SK-N-SH treated with all-trans-retinoic acid at 6 μM for 48 hours (cell line): ENCODE data around the gene DNAH11.
"Not testable (repeated sequence)": the region's sequence is repeated elsewhere in the genome, so short reads cannot be mapped to it uniquely, and the experiment has no call there.

Source experiments
- ATAC-seq: fragments of 200-7000 bp; cut with Tn5 transposase; 3 replicates; pipeline ENCODE4 v1.9.1; 2020; ENCODE audit warnings: mild to moderate bottlenecking, moderate library complexity
- BACH2 ChIP-seq: fragments of 250-450 bp; sonication (Bioruptor Pico); IDR thresholded peaks from 2 replicates; pipeline ENCODE4 v1.9.0; 2021; ENCODE audit warnings: mild to moderate bottlenecking, borderline replicate concordance
- CSDC2 ChIP-seq: fragments of 250-450 bp; sonication (Bioruptor Pico); IDR thresholded peaks from 2 replicates; pipeline ENCODE4 v1.5.0; 2020; ENCODE audit warnings: mild to moderate bottlenecking, moderate library complexity
- ESRRG ChIP-seq: fragments of 250-450 bp; sonication (Bioruptor Pico); IDR thresholded peaks from 2 replicates; pipeline ENCODE4 v1.6.1; 2021; ENCODE audit warnings: mild to moderate bottlenecking
- GLIS3 ChIP-seq: fragments of 250-450 bp; sonication (Bioruptor Pico); IDR thresholded peaks from 2 replicates; pipeline ENCODE4 v1.5.0; 2020; ENCODE audit warnings: mild to moderate bottlenecking, moderate library complexity
- ISL1 ChIP-seq: fragments of 250-450 bp; sonication (Bioruptor Pico); IDR thresholded peaks from 2 replicates; pipeline ENCODE4 v2.1.2; 2022; ENCODE audit warnings: mild to moderate bottlenecking, moderate library complexity
- OSR1 ChIP-seq: fragments of 250-450 bp; sonication (Bioruptor Pico); IDR thresholded peaks from 2 replicates; pipeline ENCODE4 v1.8.0; 2022; ENCODE audit warnings: moderate library complexity, mild to moderate bottlenecking, inconsistent platforms
- PPARA ChIP-seq: fragments of 250-450 bp; sonication (Bioruptor Pico); IDR thresholded peaks from 2 replicates; pipeline ENCODE4 v1.5.0; 2020; ENCODE audit warnings: mild to moderate bottlenecking, borderline replicate concordance
- RARB ChIP-seq: fragments of 250-450 bp; sonication (Bioruptor Pico); IDR thresholded peaks from 2 replicates; pipeline ENCODE4 v1.8.0; 2021; ENCODE audit warnings: mild to moderate bottlenecking, moderate library complexity
- SNAI2 ChIP-seq: fragments of 250-450 bp; sonication (Bioruptor Pico); IDR thresholded peaks from 2 replicates; pipeline ENCODE4 v1.5.0; 2020; ENCODE audit warnings: mild to moderate bottlenecking, moderate library complexity
- TCF4 ChIP-seq: fragments of 250-450 bp; sonication (Bioruptor Pico); IDR thresholded peaks from 2 replicates; pipeline ENCODE4 v1.8.0; 2021; ENCODE audit warnings: mild to moderate bottlenecking, moderate library complexity, borderline replicate concordance
- TOX ChIP-seq: fragments of 250-450 bp; sonication (Bioruptor Pico); IDR thresholded peaks from 2 replicates; pipeline ENCODE4 v1.8.0; 2021; ENCODE audit warnings: mild to moderate bottlenecking, moderate library complexity, borderline replicate concordance
- ZC3H10 ChIP-seq: fragments of 250-450 bp; sonication (Bioruptor Pico); IDR thresholded peaks from 2 replicates; pipeline ENCODE4 v1.5.1; 2021; ENCODE audit warnings: mild to moderate bottlenecking, moderate library complexity
- ZFP3 ChIP-seq: fragments of 250-450 bp; sonication (Bioruptor Pico); IDR thresholded peaks from 2 replicates; pipeline ENCODE4 v1.5.0; 2020; ENCODE audit warnings: mild to moderate bottlenecking, moderate library complexity
- ZFP30 ChIP-seq: fragments of 450-650 bp; formaldehyde crosslinking; IDR thresholded peaks from 2 replicates; pipeline ENCODE4 v1.5.0; 2022; ENCODE audit warnings: mild to moderate bottlenecking, moderate library complexity
- ZNF8 ChIP-seq: fragments of 450-650 bp; formaldehyde crosslinking; IDR thresholded peaks from 2 replicates; pipeline ENCODE4 v1.5.0; 2020; ENCODE audit warnings: mild to moderate bottlenecking, moderate library complexity
- TF ChIP-seq, protein P1 (sequence below): fragments of 250-450 bp; sonication (Bioruptor Pico); IDR thresholded peaks from 2 replicates; pipeline ENCODE4 v1.8.0; 2020; ENCODE audit warnings: mild to moderate bottlenecking, moderate library complexity, borderline replicate concordance
- TF ChIP-seq, protein P2 (sequence below): fragments of 250-450 bp; sonication (Bioruptor Pico); IDR thresholded peaks from 2 replicates; pipeline ENCODE4 v1.5.0; 2020; ENCODE audit warnings: mild to moderate bottlenecking, moderate library complexity
- TF ChIP-seq, protein P3 (sequence below): fragments of 250-450 bp; sonication (Bioruptor Pico); IDR thresholded peaks from 2 replicates; pipeline ENCODE4 v1.8.0; 2021; ENCODE audit warnings: low read depth, mild to moderate bottlenecking, moderate library complexity, borderline replicate concordance
- TF ChIP-seq, protein P4 (sequence below): fragments of 250-450 bp; sonication (Bioruptor Pico); IDR thresholded peaks from 2 replicates; pipeline ENCODE4 v1.5.1; 2020; ENCODE audit warnings: low read depth, mild to moderate bottlenecking, moderate library complexity

Gene DNAH11

DNA sequence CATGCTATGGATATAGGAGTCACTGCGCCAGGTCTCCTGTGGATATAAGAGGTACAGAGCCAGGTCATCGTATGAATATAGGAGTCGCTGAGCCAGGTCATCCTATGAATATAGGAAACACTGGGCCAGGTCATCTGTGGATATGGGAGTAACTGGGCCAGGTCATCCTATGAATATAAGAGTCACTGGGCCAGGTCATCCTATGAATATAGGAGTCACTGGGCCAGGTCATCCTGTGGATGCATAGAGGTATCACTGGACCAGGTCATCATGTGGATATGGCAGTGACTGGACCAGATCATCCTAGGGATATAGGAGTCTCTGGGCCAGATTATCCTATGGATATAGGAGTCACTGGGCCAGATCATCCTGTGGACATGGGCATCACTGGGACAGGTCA, 181.7 kb downstream of the DNAH11 start:
- ATAC-seq = no peak
- no peak for TF ChIP-seq PPARA (CRISPR knock-in tag)

DNA sequence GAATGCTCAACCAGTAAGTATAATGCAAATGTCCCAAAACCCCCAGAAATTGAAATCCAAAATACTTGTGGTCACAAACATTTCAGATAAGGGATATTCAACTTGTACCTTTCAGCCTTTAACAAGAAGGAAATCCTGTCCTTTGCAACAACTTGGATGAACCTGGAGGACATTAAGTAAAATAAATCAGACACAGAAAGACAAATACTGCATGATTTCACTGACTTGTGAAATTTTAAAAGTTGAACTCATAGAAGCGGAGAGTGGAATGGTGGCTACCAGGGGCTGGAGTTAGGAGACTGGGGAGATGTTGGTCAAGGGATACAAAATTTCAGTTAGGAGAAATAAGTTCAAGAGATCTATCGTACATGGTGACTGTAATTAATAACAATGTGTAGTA, 187.6 kb downstream of the DNAH11 start:
- TF ChIP-seq ZNF8 (CRISPR knock-in tag) (no peak), GLIS3 (CRISPR knock-in tag) (no peak)
- TF ChIP-seq, all 23 proteins: peak for 0
- ATAC-seq = no peak

DNA sequence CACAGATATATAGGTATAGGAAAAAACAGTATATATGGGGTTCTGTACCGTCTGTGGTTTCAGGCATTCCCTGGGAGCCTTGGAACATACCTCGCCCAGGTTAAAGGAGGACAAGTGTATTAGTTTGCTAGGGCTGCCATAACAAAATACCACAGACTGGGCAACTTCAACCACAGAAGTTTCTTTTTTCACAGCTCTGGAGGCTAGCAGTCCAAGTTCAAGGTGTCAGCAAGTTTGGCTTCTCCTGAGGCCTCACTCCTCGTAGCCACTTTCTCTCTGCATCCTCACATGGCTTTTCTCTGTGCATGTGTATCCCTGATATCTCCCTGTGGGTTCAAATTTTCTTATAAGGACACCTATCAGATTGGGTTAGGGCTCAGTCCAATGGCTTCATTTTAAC, 189.1 kb downstream of the DNAH11 start:
- TF ChIP-seq, protein P1, sequence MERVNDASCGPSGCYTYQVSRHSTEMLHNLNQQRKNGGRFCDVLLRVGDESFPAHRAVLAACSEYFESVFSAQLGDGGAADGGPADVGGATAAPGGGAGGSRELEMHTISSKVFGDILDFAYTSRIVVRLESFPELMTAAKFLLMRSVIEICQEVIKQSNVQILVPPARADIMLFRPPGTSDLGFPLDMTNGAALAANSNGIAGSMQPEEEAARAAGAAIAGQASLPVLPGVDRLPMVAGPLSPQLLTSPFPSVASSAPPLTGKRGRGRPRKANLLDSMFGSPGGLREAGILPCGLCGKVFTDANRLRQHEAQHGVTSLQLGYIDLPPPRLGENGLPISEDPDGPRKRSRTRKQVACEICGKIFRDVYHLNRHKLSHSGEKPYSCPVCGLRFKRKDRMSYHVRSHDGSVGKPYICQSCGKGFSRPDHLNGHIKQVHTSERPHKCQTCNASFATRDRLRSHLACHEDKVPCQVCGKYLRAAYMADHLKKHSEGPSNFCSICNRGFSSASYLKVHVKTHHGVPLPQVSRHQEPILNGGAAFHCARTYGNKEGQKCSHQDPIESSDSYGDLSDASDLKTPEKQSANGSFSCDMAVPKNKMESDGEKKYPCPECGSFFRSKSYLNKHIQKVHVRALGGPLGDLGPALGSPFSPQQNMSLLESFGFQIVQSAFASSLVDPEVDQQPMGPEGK (CRISPR knock-in tag) = no peak
- TF ChIP-seq CSDC2 (no peak), ISL1 (CRISPR knock-in tag) (no peak), TOX (no peak)
- TF ChIP-seq, protein P2, sequence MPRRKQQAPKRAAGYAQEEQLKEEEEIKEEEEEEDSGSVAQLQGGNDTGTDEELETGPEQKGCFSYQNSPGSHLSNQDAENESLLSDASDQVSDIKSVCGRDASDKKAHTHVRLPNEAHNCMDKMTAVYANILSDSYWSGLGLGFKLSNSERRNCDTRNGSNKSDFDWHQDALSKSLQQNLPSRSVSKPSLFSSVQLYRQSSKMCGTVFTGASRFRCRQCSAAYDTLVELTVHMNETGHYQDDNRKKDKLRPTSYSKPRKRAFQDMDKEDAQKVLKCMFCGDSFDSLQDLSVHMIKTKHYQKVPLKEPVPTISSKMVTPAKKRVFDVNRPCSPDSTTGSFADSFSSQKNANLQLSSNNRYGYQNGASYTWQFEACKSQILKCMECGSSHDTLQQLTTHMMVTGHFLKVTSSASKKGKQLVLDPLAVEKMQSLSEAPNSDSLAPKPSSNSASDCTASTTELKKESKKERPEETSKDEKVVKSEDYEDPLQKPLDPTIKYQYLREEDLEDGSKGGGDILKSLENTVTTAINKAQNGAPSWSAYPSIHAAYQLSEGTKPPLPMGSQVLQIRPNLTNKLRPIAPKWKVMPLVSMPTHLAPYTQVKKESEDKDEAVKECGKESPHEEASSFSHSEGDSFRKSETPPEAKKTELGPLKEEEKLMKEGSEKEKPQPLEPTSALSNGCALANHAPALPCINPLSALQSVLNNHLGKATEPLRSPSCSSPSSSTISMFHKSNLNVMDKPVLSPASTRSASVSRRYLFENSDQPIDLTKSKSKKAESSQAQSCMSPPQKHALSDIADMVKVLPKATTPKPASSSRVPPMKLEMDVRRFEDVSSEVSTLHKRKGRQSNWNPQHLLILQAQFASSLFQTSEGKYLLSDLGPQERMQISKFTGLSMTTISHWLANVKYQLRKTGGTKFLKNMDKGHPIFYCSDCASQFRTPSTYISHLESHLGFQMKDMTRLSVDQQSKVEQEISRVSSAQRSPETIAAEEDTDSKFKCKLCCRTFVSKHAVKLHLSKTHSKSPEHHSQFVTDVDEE = no peak
- no peak for ATAC-seq

DNA sequence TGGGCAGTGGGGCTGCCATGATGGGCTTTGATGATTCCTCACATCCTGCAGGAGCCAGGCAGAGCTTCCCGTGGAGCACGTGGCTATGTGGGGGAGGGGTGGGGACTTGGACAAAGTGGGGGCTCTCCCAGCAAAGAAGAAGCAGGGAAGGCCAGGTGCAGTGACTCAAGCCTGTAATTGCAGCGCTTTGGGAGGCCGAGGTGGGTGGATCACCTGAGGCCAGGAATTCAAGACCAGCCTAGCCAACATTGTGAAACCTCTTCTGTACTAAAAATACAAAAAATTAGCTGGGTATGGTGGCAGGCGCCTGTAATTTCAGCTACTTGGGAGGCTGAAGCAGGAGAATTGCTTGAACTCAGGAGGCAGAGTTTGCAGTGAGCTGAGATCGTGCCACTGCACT, 190.1 kb downstream of the DNAH11 start:
- not testable (repeated sequence) for ATAC-seq

DNA sequence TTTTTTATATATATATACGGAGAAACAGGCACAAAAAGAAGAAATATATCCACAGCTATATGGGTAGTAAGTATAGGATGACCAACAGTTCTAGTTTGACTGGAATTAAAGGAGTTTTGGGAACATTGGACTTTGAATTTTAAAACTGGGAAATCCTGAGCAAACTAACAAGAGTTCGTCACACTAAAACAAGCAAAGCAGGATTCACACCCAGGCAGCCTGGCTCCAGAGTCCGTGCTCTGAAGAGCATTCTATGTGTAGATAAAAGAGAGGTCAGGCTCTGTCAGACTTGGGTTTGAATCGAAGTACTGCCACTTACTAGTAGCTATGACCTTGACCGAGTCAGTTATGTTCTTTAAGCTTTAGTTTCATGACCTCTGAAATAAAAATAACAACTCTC, 191.0 kb downstream of the DNAH11 start:
- TF ChIP-seq OSR1 (no peak), TOX (no peak), ESRRG (no peak)
- no peak for ATAC-seq

DNA sequence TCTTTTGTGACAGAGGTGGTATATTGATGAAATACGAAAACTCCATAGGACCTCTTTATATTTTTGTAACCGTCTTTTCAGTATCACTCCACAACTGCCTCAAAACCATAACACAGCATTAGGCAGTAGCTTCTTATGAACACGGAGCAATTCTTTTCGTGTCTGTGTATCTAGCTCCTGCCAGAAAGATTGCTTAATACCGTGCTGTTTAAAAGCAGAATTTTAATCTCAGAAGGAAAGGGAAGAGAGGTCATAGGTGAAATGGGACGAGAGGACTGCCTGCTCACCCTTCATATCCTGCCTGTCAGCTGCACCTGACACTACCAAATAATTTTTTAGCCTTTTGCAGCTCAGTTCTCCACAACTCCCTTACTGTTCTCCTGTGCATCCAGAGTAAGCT, 200.7 kb downstream of the DNAH11 start:
- ATAC-seq = no peak
- no peak for TF ChIP-seq RARB
- TF ChIP-seq CSDC2 = no peak
- TF ChIP-seq, protein P1 (CRISPR knock-in tag) = no peak
- TF ChIP-seq, protein P3, sequence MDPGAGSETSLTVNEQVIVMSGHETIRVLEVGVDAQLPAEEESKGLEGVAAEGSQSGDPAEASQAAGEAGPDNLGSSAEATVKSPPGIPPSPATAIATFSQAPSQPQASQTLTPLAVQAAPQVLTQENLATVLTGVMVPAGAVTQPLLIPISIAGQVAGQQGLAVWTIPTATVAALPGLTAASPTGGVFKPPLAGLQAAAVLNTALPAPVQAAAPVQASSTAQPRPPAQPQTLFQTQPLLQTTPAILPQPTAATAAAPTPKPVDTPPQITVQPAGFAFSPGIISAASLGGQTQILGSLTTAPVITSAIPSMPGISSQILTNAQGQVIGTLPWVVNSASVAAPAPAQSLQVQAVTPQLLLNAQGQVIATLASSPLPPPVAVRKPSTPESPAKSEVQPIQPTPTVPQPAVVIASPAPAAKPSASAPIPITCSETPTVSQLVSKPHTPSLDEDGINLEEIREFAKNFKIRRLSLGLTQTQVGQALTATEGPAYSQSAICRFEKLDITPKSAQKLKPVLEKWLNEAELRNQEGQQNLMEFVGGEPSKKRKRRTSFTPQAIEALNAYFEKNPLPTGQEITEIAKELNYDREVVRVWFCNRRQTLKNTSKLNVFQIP (CRISPR knock-in tag) = no peak
- no peak for TF ChIP-seq TOX
- no peak for TF ChIP-seq TCF4 (CRISPR knock-in tag)
- TF ChIP-seq GLIS3 (CRISPR knock-in tag) = no peak
- no peak for TF ChIP-seq ESRRG
- TF ChIP-seq, protein P2 = no peak
- TF ChIP-seq SNAI2 (CRISPR knock-in tag) = no peak
- no peak for TF ChIP-seq ZFP30
- TF ChIP-seq, protein P4, sequence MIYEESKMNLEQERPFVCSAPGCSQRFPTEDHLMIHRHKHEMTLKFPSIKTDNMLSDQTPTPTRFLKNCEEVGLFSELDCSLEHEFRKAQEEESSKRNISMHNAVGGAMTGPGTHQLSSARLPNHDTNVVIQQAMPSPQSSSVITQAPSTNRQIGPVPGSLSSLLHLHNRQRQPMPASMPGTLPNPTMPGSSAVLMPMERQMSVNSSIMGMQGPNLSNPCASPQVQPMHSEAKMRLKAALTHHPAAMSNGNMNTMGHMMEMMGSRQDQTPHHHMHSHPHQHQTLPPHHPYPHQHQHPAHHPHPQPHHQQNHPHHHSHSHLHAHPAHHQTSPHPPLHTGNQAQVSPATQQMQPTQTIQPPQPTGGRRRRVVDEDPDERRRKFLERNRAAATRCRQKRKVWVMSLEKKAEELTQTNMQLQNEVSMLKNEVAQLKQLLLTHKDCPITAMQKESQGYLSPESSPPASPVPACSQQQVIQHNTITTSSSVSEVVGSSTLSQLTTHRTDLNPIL (CRISPR knock-in tag) = no peak
- no peak for TF ChIP-seq BACH2 (CRISPR knock-in tag)
- no peak for TF ChIP-seq ZFP3
- TF ChIP-seq PPARA (CRISPR knock-in tag) = no peak
- no peak for TF ChIP-seq ZNF8 (CRISPR knock-in tag)
- TF ChIP-seq ZC3H10 = no peak
- TF ChIP-seq, all 23 proteins: peak for 0
